ENCODE measurements around the gene PRKCA.

Gene PRKCA

GRCh38 chr17:66858226-66859083 lies 556.0 kb downstream of the PRKCA start:
- no peak for DNase-seq (ENCODE audit: low spot score)
- TF ChIP-seq, protein P1, sequence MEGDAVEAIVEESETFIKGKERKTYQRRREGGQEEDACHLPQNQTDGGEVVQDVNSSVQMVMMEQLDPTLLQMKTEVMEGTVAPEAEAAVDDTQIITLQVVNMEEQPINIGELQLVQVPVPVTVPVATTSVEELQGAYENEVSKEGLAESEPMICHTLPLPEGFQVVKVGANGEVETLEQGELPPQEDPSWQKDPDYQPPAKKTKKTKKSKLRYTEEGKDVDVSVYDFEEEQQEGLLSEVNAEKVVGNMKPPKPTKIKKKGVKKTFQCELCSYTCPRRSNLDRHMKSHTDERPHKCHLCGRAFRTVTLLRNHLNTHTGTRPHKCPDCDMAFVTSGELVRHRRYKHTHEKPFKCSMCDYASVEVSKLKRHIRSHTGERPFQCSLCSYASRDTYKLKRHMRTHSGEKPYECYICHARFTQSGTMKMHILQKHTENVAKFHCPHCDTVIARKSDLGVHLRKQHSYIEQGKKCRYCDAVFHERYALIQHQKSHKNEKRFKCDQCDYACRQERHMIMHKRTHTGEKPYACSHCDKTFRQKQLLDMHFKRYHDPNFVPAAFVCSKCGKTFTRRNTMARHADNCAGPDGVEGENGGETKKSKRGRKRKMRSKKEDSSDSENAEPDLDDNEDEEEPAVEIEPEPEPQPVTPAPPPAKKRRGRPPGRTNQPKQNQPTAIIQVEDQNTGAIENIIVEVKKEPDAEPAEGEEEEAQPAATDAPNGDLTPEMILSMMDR (conservative IDR thresholded peaks at IDR 0.05; ENCODE audit: low read depth): no peak
- ChIA-PET CTCF (no interaction called here), POLR2A (ENCODE audit: low non-redundant PET) (no interaction called here)
- no peak overlapping the region for H3K27ac ChIP-seq

DNA sequence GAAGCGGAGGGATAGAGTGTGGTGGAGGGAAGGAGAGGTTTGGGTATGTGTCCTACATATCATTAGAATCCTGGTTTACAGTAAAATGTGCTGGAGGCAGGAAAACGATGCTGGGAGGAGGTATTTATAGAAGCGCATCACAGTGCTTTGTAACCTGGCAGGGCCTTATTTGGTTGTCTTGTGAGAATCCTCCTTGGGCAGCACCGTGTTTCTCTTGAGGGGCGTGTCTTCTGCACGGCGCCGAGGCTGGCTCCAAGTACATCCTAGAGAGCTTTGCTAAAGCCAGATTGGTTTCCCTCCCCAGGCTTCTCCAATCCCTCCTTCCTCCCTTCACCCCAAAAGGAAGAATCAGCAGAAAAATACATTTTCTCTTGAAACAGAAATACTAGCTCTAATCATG lies 556.9 kb downstream of the PRKCA start:
- ChIA-PET CTCF (no interaction called here), POLR2A (ENCODE audit: low non-redundant PET) (no interaction called here)
- no peak for DNase-seq (ENCODE audit: low spot score)
- TF ChIP-seq, protein P1 (conservative IDR thresholded peaks at IDR 0.05; ENCODE audit: low read depth): no peak
- no peak overlapping the region for H3K27ac ChIP-seq

- CTCF ChIA-PET: no interaction called here
- H3K27ac ChIP-seq: no peak overlapping the region
- no peak for DNase-seq (ENCODE audit: low spot score)
- POLR2A ChIA-PET (ENCODE audit: low non-redundant PET): no interaction called here
- TF ChIP-seq, protein P1 (conservative IDR thresholded peaks at IDR 0.05; ENCODE audit: low read depth): no peak
Observed at GRCh38 chr17:66860204-66860603, 557.8 kb downstream of the PRKCA start.
